Fibroblast of peridontal ligament (primary cell): ENCODE measurements around the gene FHIP1B.
"Not testable (repeated sequence)": the region's sequence is repeated elsewhere in the genome, so short reads cannot be mapped to it uniquely, and the experiment has no call there.

Source experiments
- DNase-seq: peaks from one replicate; pipeline ENCODE4 v3.0.0-alpha.2; 2010; ENCODE audit errors: extremely low read depth

The FHIP1B gene

GRCh38 chr11:6234387-6235107 is at the start of gene FHIP1B:
Gene FHIP1B, minus strand, starts transcription at chr11:6234636. Its CDS starts 10,120 bp downstream, at chr11:6224516.
- peak; percentile 99 for DNase-seq

- DNase-seq = no peak
These were observed 49.1 kb upstream of the FHIP1B start for GRCh38 chr11:6283453-6284023.

- not testable (repeated sequence) for DNase-seq
These were observed 46.4 kb upstream of the FHIP1B start for GRCh38 chr11:6280809-6281208.

- no peak for DNase-seq
These were observed 38.8 kb upstream of the FHIP1B start for GRCh38 chr11:6273188-6273587.

GRCh38 chr11:6271598-6271997 is 37.2 kb upstream of the FHIP1B start:
- DNase-seq = no peak

- DNase-seq = no peak
These were observed 36.3 kb upstream of the FHIP1B start for GRCh38 chr11:6270584-6271246.

GRCh38 chr11:6269994-6270393 is 35.6 kb upstream of the FHIP1B start:
- no peak for DNase-seq

GRCh38 chr11:6268820-6269219 is 34.4 kb upstream of the FHIP1B start:
- no peak for DNase-seq

- no peak for DNase-seq
These were observed 29.2 kb upstream of the FHIP1B start for GRCh38 chr11:6263662-6264061.

- DNase-seq = no peak
These were observed 25.8 kb upstream of the FHIP1B start for GRCh38 chr11:6260207-6260726.

GRCh38 chr11:6258571-6259081 is 24.2 kb upstream of the FHIP1B start:
- DNase-seq = no peak

- no peak for DNase-seq
These were observed 23.7 kb upstream of the FHIP1B start for GRCh38 chr11:6258141-6258540.

GRCh38 chr11:6253197-6253596 is 18.8 kb upstream of the FHIP1B start:
- DNase-seq = no peak

GRCh38 chr11:6251990-6252473 is 17.6 kb upstream of the FHIP1B start:
- peak; percentile 48 for DNase-seq

GRCh38 chr11:6251120-6251733 is 16.8 kb upstream of the FHIP1B start:
- peak; percentile 69 for DNase-seq

- peak; percentile 86 for DNase-seq
These were observed 15.5 kb upstream of the FHIP1B start for GRCh38 chr11:6249770-6250555.

- DNase-seq = not testable (repeated sequence)
These were observed 14.5 kb upstream of the FHIP1B start for GRCh38 chr11:6248897-6249296.

GRCh38 chr11:6248248-6248647 is 13.8 kb upstream of the FHIP1B start:
- peak; percentile 90 for DNase-seq

GRCh38 chr11:6245536-6245935 is 11.1 kb upstream of the FHIP1B start:
- DNase-seq = no peak

- no peak for DNase-seq
These were observed 6.9 kb upstream of the FHIP1B start for GRCh38 chr11:6241316-6241715.

- no peak for DNase-seq
These were observed 6.3 kb upstream of the FHIP1B start for GRCh38 chr11:6240781-6241180.
